GM19043 (cell line): ENCODE results near the gene RAD51D.
"Not testable (repeated sequence)": the region's sequence is repeated elsewhere in the genome, so short reads cannot be mapped to it uniquely, and the experiment has no call there.

Experiments
- ATAC-seq: cut with Tn5 transposase; IDR thresholded peaks from one replicate; pipeline ENCODE4 v1.9.1; 2021; ENCODE audit warnings: low read depth; ENCODE audit not compliant: unreplicated experiment

The RAD51D gene

DNA sequence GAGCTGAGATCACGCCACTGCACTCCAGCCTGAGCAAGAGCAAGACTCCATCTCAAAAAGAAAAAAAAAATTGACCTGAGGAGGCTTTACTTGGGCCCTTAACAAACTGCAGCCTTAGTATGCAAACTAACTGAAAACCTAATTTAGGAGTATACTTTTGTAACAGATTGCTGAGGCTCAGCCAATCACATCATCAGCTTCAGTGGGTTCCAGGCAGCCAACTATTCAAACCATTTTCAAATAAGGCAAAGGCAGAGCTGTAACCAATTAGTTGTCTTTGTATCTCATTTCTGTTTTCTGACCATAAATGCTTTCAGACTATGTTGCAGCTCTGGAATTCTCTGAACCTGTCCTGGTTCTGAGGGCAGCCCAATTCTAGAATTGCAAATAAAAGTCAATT is 23.9 kb downstream of the RAD51D start:
- ATAC-seq: no peak

DNA sequence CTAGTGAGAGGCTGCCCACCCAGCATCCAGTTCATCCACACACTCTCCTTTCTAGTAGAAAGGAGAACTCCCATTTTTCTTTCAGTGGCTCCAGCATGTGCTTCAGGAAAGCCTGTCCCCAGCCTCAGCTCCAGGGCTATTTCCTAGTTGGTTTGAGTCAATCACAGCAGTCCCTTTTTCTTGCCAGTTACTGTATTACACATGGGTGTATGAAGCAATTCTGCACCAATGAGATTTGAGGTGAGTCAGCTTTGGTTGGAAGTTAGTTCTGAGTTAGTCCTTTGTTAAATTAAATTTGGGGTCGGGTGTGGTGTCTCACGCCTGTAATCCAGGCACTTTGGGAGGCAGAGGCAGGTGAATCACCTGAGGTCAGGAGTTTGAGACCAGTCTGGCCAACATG is 24.8 kb downstream of the RAD51D start:
- no peak for ATAC-seq

DNA sequence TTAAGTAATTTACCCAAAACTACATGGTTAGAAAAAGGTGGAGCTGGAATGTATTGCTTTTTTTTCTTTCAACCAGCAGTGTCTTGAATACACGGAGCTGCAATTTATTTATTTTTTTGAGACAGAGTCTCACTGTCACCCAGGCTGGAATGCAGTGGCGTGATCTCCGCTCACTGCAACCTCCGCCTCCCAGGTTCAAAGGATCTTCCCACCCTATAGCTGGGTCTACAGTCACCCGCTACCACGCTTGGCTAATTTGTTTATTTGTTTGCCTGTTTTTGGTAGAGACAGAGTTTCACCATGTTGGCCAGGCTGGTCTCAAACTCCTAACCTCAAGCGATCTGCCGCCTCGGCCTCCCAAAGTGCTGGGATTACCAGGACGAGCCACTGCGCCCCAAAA is 29.0 kb downstream of the RAD51D start:
- not testable (repeated sequence) for ATAC-seq

DNA sequence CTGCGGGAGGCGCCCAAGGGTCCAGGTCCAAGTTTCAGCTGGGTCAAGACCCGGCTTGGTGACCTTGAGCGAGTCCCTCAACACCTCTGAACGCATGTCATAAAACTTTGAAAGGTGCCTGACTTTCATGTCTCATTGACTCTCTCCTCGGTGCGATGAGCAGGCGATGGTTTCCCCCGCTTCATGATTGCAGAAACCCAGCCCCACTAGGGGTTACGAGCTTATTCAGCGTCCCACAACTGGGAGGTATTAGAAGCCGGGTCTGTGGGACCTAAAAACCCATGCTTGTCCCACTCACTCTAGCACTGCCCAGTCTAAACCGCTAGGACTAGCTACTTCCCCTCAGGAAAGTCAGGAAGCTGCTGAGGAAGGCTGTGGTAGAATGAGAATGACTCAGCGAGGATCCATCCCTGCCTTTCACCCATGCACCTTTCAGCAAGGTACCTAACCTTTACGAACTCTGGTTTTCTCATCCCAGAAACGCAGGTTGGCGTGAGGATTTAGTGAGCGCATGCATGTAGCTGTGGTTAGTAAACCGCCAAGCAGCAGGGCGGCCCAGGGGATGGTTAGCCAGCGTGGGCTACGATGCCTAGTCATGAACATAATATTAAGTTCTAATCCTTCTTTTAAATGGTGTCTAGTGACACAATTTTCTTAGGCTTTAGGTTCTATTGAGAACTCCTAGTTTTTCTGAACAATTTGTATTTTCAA is 29.9 kb downstream of the RAD51D start:
- peak; percentile 14 for ATAC-seq

DNA sequence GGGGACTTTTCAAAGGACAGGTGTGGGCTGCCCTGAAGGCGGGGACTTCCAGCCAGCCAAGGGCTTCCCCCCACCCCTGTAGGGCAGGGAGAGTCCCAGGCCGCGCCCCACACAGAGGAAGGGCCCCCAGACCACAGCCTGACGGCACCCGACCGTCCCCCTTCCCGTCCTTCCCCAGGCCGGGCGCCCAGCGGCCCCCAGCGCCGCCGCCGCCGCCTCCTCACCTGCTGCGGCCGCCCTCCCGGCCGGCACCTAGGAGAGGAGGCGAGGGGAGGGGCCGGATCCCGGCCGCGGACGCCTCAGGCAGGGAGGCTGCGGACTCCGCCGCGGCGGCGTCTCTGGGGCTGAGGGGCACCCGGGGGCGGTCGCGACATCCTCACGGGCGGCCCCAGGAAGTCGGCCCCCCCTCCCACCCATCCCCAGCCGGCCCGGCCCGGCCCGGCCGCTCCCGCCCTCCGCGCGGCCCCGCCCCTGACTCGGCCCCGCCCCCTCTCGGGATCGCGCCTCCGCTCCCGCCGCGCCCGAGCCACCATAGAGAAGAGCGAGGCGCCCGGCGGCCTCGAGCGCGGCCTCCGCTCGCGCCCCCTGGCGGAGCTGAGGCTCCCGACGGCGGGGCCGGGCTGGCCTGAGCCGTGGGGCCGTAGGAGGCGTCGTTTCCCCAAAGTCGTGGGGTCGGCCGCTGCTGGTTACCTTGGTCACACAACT is 30.6 kb downstream of the RAD51D start:
- peak; percentile 66 for ATAC-seq

DNA sequence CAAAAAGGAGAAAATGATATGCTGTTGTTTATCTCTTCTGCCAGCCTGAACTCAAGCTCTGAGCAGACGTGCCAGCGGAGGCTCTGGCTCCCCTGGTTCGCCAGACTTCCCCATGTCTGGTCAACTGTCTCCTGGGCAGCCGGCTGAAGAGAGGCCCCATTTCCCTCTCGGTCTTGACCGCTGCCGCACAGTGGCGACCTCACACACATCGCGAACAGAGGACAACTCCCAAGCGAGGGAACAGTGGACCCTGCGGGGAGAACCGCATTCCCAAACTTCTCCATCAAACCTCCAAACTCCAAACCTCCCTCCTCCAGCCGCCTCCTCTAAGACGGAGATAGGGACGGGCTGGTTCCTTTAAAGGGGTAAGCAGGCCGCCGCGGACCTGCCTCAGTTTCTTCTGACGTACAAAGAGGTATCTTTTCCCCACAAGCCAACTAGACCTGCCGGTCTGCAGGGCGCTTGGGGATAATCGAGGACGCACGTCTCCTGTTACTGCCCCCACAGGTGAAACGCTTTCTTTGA is 31.2 kb downstream of the RAD51D start:
- ATAC-seq: no peak

DNA sequence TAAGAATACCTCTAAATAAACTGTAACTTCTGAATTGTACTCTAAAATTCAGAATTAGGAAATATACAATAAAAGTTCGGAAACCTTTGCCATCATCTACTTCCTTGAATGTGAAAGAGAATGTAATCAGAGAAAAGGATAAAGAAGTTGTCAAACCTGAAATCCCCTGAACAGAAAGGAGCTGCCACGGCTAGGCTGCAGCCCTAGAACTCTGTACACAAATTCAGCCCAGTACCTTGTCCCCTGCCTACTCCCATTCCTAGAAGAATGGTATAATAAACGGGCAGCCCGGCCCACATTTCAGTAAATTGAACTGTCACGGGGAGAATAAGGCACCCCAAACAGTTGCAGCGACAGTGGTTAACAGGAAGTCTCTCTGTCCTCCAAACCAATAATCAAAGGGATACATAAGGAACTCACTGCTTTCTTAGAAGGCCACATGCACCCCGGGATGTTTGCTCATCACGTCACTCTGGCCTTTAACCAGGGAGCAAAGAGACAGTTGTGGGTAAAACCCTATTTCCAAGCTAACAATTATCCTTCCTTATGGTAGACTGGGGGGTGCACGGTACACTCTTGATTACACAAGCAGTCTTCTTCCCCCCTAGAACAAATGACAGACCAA is 31.8 kb downstream of the RAD51D start:
- no peak for ATAC-seq

DNA sequence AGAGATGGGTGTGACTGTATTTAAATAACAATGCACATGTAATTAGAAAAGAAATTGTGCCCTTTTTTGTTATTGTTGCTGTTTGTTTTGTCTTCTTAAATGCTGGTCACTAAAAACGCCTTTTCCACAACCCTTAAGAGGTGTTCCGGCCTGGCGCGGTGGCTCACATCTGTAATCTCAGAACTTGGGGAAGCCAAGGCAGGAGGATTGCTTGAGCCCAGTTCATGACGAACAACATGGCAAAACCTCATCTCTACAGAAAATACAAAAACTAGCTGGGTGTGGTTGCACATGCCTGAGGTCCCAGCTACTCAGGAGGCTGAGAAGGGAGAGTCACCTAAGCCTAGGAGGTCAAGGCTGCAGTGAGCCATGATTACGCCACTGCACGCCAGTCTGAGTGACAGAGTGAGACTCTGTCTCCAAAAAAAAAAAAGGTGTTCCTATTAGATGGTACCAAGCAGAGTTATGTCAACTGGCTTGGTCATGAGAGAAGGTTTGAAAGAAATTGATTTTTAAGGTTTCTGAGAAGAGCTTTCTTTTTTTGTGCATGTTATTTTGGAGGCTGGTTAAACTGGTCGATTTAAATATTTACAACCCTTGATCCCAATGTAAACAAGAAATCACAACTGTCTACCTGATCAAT is 32.6 kb downstream of the RAD51D start:
- ATAC-seq: no peak

DNA sequence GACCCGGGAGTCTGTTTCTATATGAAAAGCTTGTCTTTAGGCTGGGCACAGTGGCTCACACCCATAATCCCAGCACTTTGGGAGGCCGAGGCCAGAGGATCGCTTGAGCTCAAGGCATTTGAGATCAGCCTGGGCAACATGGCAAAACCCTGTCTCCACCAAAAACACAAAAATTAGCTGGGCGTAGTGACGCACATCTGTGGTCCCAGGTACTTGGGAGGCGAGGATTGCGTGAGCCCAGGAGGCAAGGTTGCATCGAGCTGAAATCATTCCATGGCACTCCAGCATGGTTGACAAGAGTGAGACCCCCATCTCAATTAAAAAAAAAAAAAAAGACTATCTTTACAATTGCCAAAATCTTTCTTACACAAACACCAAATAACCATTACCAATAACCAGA is 33.5 kb downstream of the RAD51D start:
- no peak for ATAC-seq

DNA sequence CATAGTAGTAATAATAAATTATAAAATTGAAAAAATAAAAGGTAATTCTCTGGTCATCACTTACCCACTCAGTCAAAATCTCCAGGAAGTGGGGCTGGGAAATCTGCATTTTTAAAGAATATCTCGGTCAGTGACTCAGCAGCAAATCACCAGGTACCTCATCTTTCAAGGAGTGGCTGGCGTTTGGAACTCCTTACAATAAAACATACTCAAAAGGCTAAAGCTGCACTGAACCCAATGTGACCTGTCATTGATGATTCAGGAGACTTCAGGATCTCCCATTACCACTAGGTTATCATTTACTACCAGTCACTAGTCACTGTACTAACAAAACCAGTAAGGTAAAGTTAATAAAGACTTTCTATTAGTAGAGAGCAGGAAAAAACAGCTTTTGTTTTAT is 34.7 kb downstream of the RAD51D start:
- ATAC-seq: no peak

DNA sequence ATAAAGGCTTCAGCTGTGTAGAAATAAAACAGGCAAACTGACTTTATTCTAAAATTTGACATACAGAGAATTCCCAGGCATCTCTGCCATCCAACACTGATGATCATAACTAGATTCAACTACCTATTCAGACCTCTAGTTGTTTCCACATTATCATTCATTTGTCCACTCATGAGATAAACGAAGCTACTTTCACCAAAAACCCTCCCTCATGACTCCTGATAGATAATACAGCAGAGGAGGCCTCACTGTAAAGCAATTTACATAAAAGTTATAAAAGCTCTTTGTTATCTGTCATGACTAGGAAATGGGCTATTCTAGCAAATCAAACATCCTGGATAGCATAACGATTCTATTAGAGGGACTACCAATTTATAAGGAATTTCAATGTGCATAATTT is 36.6 kb downstream of the RAD51D start:
- ATAC-seq: no peak

DNA sequence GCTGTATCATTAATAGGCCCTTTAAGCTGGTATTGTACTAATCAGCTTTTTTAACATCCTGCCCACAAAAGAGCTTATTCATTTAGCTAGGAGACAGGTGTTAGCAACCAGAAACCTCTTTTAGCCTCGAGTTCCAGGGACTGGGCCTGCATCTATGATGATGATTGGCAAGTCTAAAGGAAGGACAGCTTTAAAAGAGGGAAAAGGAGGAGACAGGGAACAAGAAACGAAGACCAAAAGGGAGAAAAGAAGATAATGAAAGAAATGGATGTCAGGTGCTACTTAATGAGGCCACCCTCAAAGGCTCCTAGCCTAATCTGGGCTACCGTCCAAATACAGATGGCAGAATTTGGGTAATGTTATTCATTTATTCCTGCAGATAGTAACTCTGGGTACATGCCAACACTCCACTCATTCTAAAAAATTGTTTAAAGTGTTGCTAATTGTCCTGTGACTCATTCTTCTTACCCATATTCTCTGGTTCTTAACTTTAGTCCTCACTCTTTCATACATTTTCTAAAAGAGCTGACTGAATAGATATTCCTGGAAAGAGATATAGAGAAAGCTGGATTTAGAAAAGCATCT is 37.5 kb downstream of the RAD51D start:
- ATAC-seq: no peak

DNA sequence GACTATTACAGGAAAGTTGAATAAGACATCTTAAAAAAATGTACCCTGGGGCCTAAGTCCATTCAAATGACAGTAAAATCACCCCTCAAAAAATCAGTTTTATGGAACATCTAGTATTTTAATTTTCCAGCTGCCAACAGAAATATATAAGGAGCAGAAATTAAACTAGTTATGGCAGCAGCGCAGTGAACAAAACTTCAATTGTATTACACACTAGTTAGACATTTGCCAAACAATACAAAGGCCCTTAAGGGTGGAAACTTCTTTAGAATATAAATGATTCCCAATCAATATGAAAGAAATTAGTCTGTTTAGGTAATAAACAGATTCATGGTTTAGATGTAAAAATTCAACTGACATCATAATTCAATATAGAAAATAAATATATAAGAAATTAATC is 38.0 kb downstream of the RAD51D start:
- ATAC-seq: no peak

DNA sequence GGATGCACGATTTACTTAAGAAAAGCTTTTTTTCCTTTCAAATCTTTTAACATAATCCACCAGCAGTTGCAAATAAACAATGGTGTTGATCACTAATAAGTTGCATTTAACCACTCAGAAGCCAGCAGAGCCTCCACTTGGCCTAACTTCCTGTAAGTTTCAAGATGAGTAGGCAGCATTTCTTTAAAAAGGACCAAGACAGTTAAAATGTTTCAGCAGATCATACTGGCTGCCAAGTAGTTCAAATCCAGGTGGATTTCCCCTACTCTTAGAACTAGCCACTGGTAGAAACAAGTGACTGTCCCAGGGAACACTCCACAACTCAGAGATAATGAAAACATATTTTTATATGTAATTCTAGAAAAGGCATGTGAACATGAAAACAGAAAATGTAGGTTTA is 39.1 kb downstream of the RAD51D start:
- no peak for ATAC-seq

DNA sequence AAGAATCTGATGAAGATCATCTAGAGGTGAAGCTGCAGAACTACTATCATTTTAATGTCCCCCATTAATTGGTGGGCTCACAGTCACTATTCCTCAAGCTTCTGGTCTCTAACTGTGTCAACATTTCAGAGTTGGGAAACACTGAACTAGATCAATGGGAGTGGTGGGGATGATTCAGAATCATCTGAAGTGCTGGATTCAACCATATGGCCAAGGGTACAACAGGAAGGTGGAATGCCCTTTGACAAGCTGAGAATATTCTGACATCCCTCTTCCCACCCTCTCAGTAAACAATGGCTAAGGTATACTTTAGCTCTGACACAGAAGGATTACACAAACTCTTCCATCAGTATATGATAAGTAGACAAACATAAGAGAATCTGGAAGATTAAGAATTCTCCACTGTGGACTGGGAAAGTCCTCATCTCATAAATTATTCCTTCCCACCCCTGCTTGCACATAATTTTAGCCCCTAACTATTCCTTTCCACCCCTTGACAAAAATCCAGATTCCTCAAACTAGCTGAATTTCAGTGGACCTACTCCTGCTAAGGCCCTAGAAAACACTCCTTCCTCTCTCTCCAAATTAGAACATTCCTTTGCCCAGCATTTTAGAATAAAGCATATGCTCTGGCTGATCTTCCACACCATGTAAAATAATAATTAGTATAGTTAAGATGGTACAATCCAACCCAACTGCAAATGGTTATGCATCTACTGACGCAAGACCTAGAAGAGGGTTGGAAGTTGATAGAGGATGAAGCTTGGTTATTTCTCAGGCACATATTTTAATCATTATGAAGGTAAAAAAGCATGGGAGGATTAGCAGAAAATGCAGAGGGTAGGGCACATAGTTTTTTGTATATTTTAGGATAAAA is 39.9 kb downstream of the RAD51D start:
- ATAC-seq: no peak

DNA sequence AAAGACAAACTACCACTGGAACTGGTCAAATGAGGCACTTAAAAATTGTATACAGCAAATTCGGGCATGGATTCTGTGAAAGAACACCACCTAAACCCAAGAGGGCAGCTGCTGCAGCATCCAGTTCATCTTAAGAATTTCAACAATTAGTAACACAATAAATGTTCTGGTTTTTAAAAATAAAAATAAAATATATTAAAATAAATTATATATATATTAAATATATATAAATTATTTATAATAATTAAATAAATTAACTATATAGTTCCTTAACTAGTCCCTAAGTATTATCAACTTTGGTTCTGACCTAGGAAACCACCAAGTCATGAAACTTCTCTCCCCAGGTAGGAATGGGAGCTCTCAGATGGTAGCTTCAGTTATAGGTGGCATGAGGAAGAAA is 42.8 kb downstream of the RAD51D start:
- no peak for ATAC-seq

DNA sequence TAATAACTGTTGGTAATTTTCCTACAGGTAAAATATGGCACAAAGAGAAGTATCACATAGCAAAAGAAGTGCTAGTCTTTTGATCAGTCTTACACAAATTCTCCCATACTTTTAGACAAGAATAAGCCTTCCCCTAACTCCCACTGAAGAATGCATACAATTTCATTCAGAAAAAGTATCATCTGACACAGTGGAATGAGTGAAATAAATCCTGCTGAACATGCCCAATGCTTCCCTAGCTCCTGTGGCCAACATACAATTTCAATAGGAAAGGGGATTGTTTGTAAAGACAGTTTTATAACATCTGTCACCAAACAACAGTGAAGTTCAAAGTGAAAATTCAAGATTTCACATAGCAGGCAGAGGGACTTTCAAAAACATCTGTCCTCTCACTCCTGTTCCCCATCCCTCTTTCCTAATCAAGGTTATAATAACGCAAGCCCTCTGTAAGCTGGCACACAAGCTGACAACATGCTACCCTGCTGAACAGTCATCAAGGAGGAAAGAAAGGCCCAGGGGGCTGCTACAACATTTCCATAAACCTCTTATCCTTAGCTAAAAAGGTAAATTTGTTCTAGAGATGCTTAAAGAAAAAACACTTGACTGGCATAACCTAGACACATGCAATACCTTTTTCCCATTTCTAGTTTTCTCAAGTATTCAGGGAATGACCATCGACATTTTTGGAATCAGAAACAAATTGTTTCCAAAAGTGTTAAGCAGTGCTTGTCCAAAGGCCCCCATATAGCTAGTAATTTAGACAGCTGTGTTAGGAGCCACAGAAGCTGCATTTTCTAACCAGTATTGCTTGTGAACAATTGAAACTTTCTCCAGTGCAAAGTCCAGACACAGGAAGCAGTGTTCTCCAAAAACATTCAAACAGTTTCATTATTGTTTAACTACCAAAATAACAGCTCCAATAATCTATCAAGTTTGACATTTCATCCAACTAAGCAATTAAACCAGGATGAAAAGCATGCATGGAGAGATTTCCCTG is 44.7 kb downstream of the RAD51D start:
- no peak for ATAC-seq

DNA sequence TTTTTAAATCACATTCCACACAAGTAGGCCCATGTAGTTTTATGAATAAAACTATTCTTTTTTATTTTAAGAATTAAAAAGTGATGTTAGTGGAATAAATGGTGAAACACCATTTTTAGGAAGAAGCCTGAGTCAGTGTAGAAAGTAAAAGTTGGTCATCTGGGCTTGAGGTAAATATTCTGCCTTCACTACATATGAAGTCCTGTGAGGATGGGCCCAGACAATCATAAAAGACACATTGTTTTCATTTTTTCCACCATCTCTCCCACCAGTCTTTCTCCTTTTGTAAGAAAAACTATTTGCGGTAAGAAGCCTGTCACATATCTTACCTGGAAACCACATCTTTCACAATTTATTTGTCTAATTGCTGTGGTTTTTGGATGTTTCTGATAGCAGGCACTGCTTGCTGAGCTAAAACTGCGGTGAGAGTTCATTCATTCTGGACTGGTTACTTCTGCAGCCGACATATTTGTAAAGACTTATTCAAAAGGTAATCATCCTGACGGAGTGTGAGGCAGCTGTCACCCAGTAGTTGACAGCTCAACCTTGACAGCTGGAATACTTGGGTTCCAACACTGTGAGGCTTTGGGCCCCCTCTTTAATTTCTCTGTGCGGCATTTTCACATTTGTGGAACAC is 45.6 kb downstream of the RAD51D start:
- no peak for ATAC-seq
